ENCODE measurements around the gene RAB1A. TPM values are rescaled to one million over a fixed set of nuclear protein-coding genes. Genes with fewer than 3 reads are reported as not detected.

Gene RAB1A
- total and polyA plus RNA-seq, 2 of the 13 experiments (the other 11 are each of a cell fraction or from before 2014, with no cell fraction given): 206 to 226 TPM

GRCh38 chr2:65055422-65056214 is 74.3 kb downstream of the RAB1A start (continued):
- no peak for TF ChIP-seq PCBP1 (IDR thresholded peaks at IDR 0.05; ENCODE audit: borderline replicate concordance, low read depth, low read length)
- TF ChIP-seq ZFP36L2 (CRISPR knock-in tag; IDR thresholded peaks at IDR 0.05): no peak
- TF ChIP-seq FOSL1 (CRISPR knock-in tag; IDR thresholded peaks at IDR 0.05; ENCODE audit: borderline replicate concordance): no peak
- 0 out of 2 replicates have a peak, but pooled peaks have one; percentile 51 for TF ChIP-seq ZNF557 (CRISPR knock-in tag; IDR thresholded peaks at IDR 0.05)
- no peak; the same call in 1 of the 2 replicates for TF ChIP-seq UBTF (CRISPR knock-in tag; IDR thresholded peaks at IDR 0.05)
- TF ChIP-seq ZNF614 (CRISPR knock-in tag; IDR thresholded peaks at IDR 0.05; ENCODE audit: borderline replicate concordance): no peak
- TF ChIP-seq SNAPC2 (CRISPR knock-in tag; IDR thresholded peaks at IDR 0.05): peak; percentile 21; the same call in 1 of the 2 replicates
- TF ChIP-seq TFAP4 (IDR thresholded peaks at IDR 0.05; ENCODE audit: borderline replicate concordance, low read depth): no peak; the same call in 1 of the 2 replicates
- TF ChIP-seq MIER2 (CRISPR knock-in tag; IDR thresholded peaks at IDR 0.05): no peak
- TF ChIP-seq ZNF816 (CRISPR knock-in tag; IDR thresholded peaks at IDR 0.05; ENCODE audit: borderline replicate concordance): no peak
- TF ChIP-seq SOX5 (CRISPR knock-in tag; IDR thresholded peaks at IDR 0.05; ENCODE audit: borderline replicate concordance): no peak
- TF ChIP-seq CBX2 (IDR thresholded peaks at IDR 0.05; ENCODE audit: low read depth, low read length): no peak
- TF ChIP-seq CBX2 (CRISPR knock-in tag; IDR thresholded peaks at IDR 0.05; ENCODE audit: low read depth): no peak
- TF ChIP-seq ZNF670 (CRISPR knock-in tag; IDR thresholded peaks at IDR 0.05; ENCODE audit: borderline replicate concordance): no peak
- no peak; the same call in 1 of the 2 replicates for TF ChIP-seq PRMT3 (CRISPR knock-in tag; IDR thresholded peaks at IDR 0.05; ENCODE audit: borderline replicate concordance, low read depth)
- no peak for TF ChIP-seq HNF1A (IDR thresholded peaks at IDR 0.05; ENCODE audit: low read depth)
- no peak for TF ChIP-seq HNF1A (CRISPR knock-in tag; IDR thresholded peaks at IDR 0.05; ENCODE audit: borderline replicate concordance)
- no peak for TF ChIP-seq ZGPAT (CRISPR knock-in tag; IDR thresholded peaks at IDR 0.05)
- TF ChIP-seq MTF2 (CRISPR knock-in tag; IDR thresholded peaks at IDR 0.05; ENCODE audit: borderline replicate concordance): no peak
